ENCODE measurements around the gene PNMT.

The PNMT gene

DNA sequence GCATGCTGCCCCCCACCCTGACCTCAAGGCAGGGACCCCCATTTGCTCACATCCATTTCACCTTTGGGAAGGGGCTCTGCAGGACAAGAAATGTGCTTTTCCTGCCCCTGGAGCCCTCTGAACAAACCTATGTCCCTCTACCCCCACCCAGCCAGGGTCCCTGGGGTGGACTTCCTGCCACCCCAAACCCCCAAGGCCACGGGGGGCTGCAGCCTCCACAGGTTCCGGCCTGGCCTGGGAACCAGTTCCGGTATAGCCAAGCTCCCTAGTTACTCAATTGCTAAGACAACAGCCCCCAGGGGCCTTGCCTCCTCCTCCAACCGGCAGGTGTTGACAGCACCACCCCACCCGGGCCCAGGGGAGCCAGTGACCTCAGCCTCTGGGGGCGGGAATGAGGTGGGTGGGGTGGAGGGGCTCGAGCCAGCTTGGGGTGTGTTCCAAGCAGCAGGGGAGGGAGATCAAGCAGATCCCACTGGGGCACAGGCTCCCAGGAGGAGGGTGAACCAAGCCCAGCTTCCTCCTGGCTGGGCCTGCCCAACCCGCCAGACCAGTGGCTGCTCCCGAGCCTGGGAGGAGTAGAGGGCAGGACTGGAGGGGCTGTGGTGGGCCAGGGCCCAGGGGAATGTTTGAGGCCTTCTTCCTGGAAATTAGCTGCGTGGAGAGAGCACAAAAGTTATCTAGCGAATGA is 6.6 kb downstream of the PNMT start:
- TF ChIP-seq SUZ12 (IDR thresholded peaks at IDR 0.05; ENCODE audit: extremely low read depth, insufficient read depth, insufficient read length) (no peak), ZNF274 (IDR thresholded peaks at IDR 0.05; ENCODE audit: low read depth, low read length) (no peak), YY1 (IDR thresholded peaks at IDR 0.05; ENCODE audit: insufficient read depth, insufficient read length) (no peak)
- H3K9ac ChIP-seq (ENCODE audit: insufficient read length, low read depth) = peak overlapping the region; percentile 17
- no peak for DNase-seq (ENCODE audit: low read depth, low spot score)
- peaks cover 9% of the 10 kb centered on the region for H3K27me3 ChIP-seq (ENCODE audit: insufficient read depth, insufficient read length)
- peaks cover 22% of the 10 kb centered on the region for H3K4me1 ChIP-seq (ENCODE audit: insufficient read depth, insufficient read length)
- H3K4me3 ChIP-seq (ENCODE audit: insufficient read length, low read depth) = no peak overlapping the region
- H3K9me3 ChIP-seq (ENCODE audit: insufficient read depth, low read length) = no peaks in the 10 kb centered on the region
- peaks cover 8% of the 10 kb centered on the region for H3K36me3 ChIP-seq (ENCODE audit: insufficient read depth, insufficient read length, low read length)

DNA sequence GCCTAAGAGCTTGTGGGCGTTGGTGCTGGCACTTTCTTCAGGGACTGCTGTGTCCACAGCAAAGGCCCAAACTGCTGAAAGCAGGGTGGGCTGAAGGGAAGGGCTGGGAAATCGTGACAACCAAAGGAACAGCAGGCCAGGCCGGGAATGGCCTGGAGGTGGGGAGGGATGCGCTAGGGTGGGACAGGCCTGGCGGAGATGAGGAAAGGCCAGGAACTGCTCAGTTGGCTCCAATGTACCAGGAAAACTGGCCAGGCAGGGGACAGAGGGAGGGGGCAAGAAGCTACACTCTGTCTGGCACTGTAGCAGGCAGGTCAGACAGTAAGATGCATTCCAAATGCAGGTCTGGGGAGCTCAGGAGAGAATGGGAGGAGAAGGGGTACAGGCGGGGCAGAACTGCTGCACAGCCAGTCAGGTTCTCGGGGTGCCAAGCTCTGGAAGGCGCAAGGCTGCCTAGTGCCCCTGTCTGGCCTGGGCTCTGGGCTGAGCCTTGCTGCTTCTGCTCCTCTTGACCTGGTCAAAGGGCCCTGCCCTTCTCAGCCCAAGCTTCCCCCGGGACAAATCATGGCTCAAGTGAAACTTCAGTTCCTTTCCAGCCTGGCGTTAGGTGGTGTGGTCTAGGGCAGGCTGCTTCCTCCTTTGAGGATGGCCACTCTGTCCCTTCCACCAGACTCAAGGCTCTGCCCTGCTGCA is 7.3 kb downstream of the PNMT start:
- Histone ChIP-seq H3K36me3 (ENCODE audit: insufficient read depth, insufficient read length, low read length) (peaks cover 11% of the 10 kb centered on the region), H3K27me3 (ENCODE audit: insufficient read depth, insufficient read length) (peaks cover 4% of the 10 kb centered on the region), H3K9me3 (ENCODE audit: insufficient read depth, low read length) (no peaks in the 10 kb centered on the region), H3K4me3 (ENCODE audit: insufficient read length, low read depth) (no peak overlapping the region), H3K9ac (ENCODE audit: insufficient read length, low read depth) (peak overlapping the region; percentile 17), H3K4me1 (ENCODE audit: insufficient read depth, insufficient read length) (peaks cover 22% of the 10 kb centered on the region)
- TF ChIP-seq SUZ12 (IDR thresholded peaks at IDR 0.05; ENCODE audit: extremely low read depth, insufficient read depth, insufficient read length) = no peak
- TF ChIP-seq YY1 (IDR thresholded peaks at IDR 0.05; ENCODE audit: insufficient read depth, insufficient read length) = no peak
- no peak for TF ChIP-seq ZNF274 (IDR thresholded peaks at IDR 0.05; ENCODE audit: low read depth, low read length)
- DNase-seq (ENCODE audit: low read depth, low spot score) = no peak

DNA sequence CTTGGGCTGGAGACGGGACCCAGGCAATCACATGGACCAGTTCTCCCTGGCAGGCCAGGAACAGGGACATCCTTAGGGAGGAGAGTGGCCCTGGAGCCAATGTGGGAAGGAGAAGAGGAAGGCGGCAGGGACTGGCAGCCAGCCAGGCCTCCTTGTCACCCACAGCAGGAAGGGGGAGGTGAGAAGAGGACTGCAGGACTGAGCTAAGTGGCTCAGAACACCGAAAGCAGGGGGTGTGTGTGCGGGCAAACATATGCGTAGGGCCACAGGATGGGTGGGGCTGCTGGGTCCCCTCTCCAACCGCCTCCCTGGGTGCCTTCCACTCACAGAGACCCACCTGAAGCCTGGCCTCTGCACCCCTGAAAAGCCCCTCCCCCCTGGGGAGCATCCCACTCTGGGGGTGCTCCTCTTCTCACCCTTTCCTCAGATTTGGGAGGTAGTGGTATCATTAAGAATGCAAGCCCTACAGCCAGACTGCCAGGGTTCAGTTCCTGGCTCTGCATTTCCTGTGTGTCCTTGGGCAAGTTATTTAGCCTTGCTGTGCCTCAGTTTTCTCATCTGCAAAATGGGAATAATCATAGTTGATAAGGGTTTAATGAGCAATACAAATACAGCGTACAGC is 8.1 kb downstream of the PNMT start:
- H3K9me3 ChIP-seq (ENCODE audit: insufficient read depth, low read length) = no peaks in the 10 kb centered on the region
- DNase-seq (ENCODE audit: low read depth, low spot score) = no peak
- H3K4me1 ChIP-seq (ENCODE audit: insufficient read depth, insufficient read length) = peaks cover 22% of the 10 kb centered on the region

DNA sequence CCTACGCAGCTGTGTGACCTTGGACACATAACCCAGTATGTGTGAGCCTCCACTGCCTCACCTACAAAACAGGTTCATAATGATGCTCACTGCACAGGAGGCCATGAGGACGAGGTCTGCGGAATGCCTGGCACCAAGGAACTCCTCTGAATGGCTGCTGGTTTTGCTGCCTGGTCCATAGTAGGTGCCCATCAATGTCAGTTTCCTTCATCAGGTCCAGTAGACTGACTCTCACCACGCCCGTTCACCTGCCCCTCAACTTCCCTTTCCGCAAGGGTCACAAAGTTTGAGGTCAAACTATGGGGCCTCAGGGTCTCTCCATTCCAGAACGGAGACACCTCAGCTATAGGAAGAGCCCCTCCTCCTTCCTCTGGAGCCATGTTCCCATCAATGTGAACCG is 8.8 kb downstream of the PNMT start:
- H3K4me1 ChIP-seq (ENCODE audit: insufficient read depth, insufficient read length) = peaks cover 20% of the 10 kb centered on the region
- no peak for DNase-seq (ENCODE audit: low read depth, low spot score)

More for the DNA sequence above, 8.1 kb downstream of the PNMT start:
- TF ChIP-seq SUZ12 (IDR thresholded peaks at IDR 0.05; ENCODE audit: extremely low read depth, insufficient read depth, insufficient read length) (no peak), ZNF274 (IDR thresholded peaks at IDR 0.05; ENCODE audit: low read depth, low read length) (no peak), YY1 (IDR thresholded peaks at IDR 0.05; ENCODE audit: insufficient read depth, insufficient read length) (no peak)
- Histone ChIP-seq H3K9ac (ENCODE audit: insufficient read length, low read depth) (peak overlapping the region; percentile 18), H3K4me3 (ENCODE audit: insufficient read length, low read depth) (no peak overlapping the region), H3K36me3 (ENCODE audit: insufficient read depth, insufficient read length, low read length) (peaks cover 11% of the 10 kb centered on the region), H3K27me3 (ENCODE audit: insufficient read depth, insufficient read length) (no peaks in the 10 kb centered on the region)

DNA sequence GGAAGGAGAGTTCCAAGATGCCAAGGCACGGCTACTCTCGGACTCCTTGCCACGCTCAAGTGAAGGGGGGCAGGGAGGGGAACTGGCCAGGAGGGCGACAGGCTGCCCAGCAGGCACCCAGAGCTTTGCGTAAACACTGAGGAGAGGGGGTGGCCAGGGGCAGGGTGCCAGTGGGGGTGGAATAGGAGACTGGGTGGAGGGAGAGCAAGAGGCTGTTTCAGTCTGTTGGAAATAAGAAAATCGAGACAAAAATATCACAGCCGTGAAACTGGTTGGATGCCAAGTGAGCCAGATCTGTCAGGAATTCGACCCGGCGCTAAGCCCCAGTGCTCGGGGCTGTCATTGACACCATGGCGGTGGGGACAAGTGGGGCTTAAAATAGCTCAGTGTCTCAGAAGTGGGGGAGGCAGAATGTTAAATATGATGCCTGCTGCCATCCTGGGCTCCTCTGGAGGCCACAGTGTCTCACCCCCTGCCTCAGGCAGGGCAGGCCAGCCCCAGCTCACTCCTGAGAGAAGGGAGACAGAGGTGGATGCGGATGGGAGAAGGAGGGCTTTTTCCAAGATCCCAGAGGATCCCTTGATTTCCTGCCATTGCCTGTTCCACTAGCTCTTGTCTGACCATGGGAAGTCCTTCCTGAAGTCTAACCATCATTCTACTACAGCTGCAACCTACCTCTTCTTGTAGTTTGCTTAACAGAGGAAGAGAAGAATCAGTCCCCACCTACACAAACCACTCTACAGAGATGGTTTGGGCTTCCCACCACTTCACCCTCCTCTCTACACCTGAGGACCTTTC is 9.5 kb downstream of the PNMT start:
- no peak for DNase-seq (ENCODE audit: low read depth, low spot score)
- TF ChIP-seq ZNF274 (IDR thresholded peaks at IDR 0.05; ENCODE audit: low read depth, low read length) (no peak), SUZ12 (IDR thresholded peaks at IDR 0.05; ENCODE audit: extremely low read depth, insufficient read depth, insufficient read length) (no peak), YY1 (IDR thresholded peaks at IDR 0.05; ENCODE audit: insufficient read depth, insufficient read length) (no peak)
- Histone ChIP-seq H3K27me3 (ENCODE audit: insufficient read depth, insufficient read length) (no peaks in the 10 kb centered on the region), H3K36me3 (ENCODE audit: insufficient read depth, insufficient read length, low read length) (peaks cover 11% of the 10 kb centered on the region), H3K9ac (ENCODE audit: insufficient read length, low read depth) (no peak overlapping the region), H3K4me3 (ENCODE audit: insufficient read length, low read depth) (no peak overlapping the region), H3K4me1 (ENCODE audit: insufficient read depth, insufficient read length) (peaks cover 20% of the 10 kb centered on the region), H3K9me3 (ENCODE audit: insufficient read depth, low read length) (no peaks in the 10 kb centered on the region)

More for the DNA sequence above, 8.8 kb downstream of the PNMT start:
- no peak for TF ChIP-seq YY1 (IDR thresholded peaks at IDR 0.05; ENCODE audit: insufficient read depth, insufficient read length)
- TF ChIP-seq ZNF274 (IDR thresholded peaks at IDR 0.05; ENCODE audit: low read depth, low read length) = no peak
- no peak for TF ChIP-seq SUZ12 (IDR thresholded peaks at IDR 0.05; ENCODE audit: extremely low read depth, insufficient read depth, insufficient read length)
- H3K9me3 ChIP-seq (ENCODE audit: insufficient read depth, low read length) = no peaks in the 10 kb centered on the region
- H3K27me3 ChIP-seq (ENCODE audit: insufficient read depth, insufficient read length) = no peaks in the 10 kb centered on the region
- H3K9ac ChIP-seq (ENCODE audit: insufficient read length, low read depth) = no peak overlapping the region
- no peak overlapping the region for H3K4me3 ChIP-seq (ENCODE audit: insufficient read length, low read depth)
- peaks cover 11% of the 10 kb centered on the region for H3K36me3 ChIP-seq (ENCODE audit: insufficient read depth, insufficient read length, low read length)

DNA sequence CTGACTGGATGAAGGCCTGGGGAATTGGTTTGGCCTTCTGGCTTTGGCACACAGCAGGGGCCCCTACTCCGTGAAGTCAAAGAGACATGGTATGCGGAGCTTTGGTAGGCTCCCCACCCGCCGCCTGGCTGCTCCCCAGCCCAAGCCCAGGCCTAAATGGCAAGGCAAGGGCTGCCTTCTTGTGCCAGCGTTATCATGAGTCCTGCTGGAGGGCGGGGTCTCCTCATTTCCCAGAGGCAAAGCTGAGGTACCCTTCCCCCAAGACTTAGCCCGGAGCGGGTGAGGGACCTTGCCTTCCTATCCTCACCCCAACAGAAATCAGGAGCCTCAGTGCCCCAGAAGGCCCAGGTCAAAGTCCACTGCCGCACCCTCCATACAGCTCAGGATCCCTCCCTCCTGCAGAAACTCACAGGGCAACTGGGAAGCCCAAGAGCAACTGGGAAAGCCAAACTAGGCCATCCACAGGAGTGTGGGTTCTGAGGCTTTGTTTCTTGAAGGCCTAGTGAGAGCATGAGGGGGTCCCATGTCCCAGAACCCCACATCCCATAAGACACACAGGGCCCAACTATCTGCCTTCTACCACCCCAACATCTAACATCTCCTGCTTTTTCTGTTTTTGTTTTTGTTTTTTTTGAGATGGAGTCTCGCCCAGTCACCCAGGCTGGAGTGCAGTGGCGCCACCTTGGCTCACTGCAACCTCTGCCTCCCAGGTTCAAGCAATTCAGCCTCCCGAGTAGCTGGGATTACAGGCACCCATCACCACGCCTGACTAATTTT is 10.3 kb downstream of the PNMT start:
- no peaks in the 10 kb centered on the region for H3K27me3 ChIP-seq (ENCODE audit: insufficient read depth, insufficient read length)
- TF ChIP-seq SUZ12 (IDR thresholded peaks at IDR 0.05; ENCODE audit: extremely low read depth, insufficient read depth, insufficient read length) (no peak), YY1 (IDR thresholded peaks at IDR 0.05; ENCODE audit: insufficient read depth, insufficient read length) (no peak), ZNF274 (IDR thresholded peaks at IDR 0.05; ENCODE audit: low read depth, low read length) (no peak)
- H3K36me3 ChIP-seq (ENCODE audit: insufficient read depth, insufficient read length, low read length) = peaks cover 11% of the 10 kb centered on the region
- DNase-seq (ENCODE audit: low read depth, low spot score) = no peak
- no peak overlapping the region for H3K9ac ChIP-seq (ENCODE audit: insufficient read length, low read depth)
- H3K4me3 ChIP-seq (ENCODE audit: insufficient read length, low read depth) = no peak overlapping the region
- H3K9me3 ChIP-seq (ENCODE audit: insufficient read depth, low read length) = no peaks in the 10 kb centered on the region
- H3K4me1 ChIP-seq (ENCODE audit: insufficient read depth, insufficient read length) = peaks cover 20% of the 10 kb centered on the region

Measured in NT2/D1 (cell line).